Panc1 (cell line): ENCODE results near the gene ORM2. TPM values are rescaled to one million over a fixed set of nuclear protein-coding genes. Genes with fewer than 3 reads are reported as not detected.

ENCODE experiments used
- ATAC-seq: fragments of 200-7000 bp; cut with Tn5 transposase; 2 replicates; pipeline ENCODE4 v1.9.1; 2020; ENCODE audit warnings: mild to moderate bottlenecking, moderate library complexity
- BruUV-seq: library from RNA; stranded (reverse); fragments of 400-500 nt; replicated peaks from 2 replicates; lab custom pipeline; 2021; lab: Mats Ljungman, UMichigan
- CTCF ChIA-PET: fragments of 300-600 bp; sonication (Branson Sonifier 250); formaldehyde crosslinking; loops from one replicate; lab custom pipeline; 2022; ENCODE audit warnings: antibody characterized with exemption; lab: Charles Lee
- POLR2A ChIA-PET: fragments of 300-600 bp; sonication (Branson Sonifier 250); formaldehyde crosslinking; loops from one replicate; lab custom pipeline; 2022; ENCODE audit warnings: antibody characterized with exemption; lab: Charles Lee
- DNase-seq: peaks from one replicate; pipeline ENCODE4 v3.0.0-alpha.2; 2010; ENCODE audit warnings: low read depth, low spot score
- H3K27ac ChIP-seq: 2 replicates; pipeline ENCODE4 v1.5.1; 2011; ENCODE audit warnings: mild to moderate bottlenecking, low read length, inconsistent platforms
- H3K27me3 ChIP-seq: fragments of 200-500 bp; sonication (Bioruptor generic); 2 replicates; pipeline ENCODE4 v1.6.0; 2014; ENCODE audit warnings: low read length, inconsistent platforms; ENCODE audit not compliant: control insufficient read depth, insufficient read depth
- H3K36me3 ChIP-seq: fragments of 200-500 bp; sonication (Bioruptor generic); 2 replicates; pipeline ENCODE4 v1.5.1; 2014; ENCODE audit warnings: inconsistent platforms, mild to moderate bottlenecking, low read length, moderate library complexity; ENCODE audit not compliant: control insufficient read depth, insufficient read depth
- H3K4me1 ChIP-seq: 2 replicates; pipeline ENCODE4 v1.5.1; 2011; ENCODE audit warnings: inconsistent platforms, mild to moderate bottlenecking, low read length, moderate library complexity; ENCODE audit not compliant: control insufficient read depth, insufficient read depth
- H3K4me3 ChIP-seq, 2 experiments: 2 replicates each; pipeline ENCODE4 v1.5.1; 2011 to 2012; ENCODE audit warnings: low read depth in 2 of 2, low read length in 2 of 2, mild to moderate bottlenecking in 2 of 2, inconsistent platforms in 1 of 2, moderate library complexity in 1 of 2
- H3K9me3 ChIP-seq: fragments of 200-500 bp; sonication (Bioruptor generic); 2 replicates; pipeline ENCODE4 v1.5.1; 2014; ENCODE audit warnings: low read depth, mild to moderate bottlenecking, inconsistent platforms, low read length, moderate library complexity; ENCODE audit not compliant: control insufficient read depth, insufficient read depth
- POLR2AphosphoS5 ChIP-seq: IDR thresholded peaks from 2 replicates; pipeline ENCODE4 v1.6.1; 2012; ENCODE audit warnings: mild to moderate bottlenecking, low read depth, low read length, moderate library complexity
- SIN3A ChIP-seq: IDR thresholded peaks from 2 replicates; pipeline ENCODE4 v1.6.1; 2012; ENCODE audit warnings: low read depth, mild to moderate bottlenecking, low read length, moderate library complexity, borderline replicate concordance; ENCODE audit not compliant: insufficient read depth
- TCF7L2 ChIP-seq: IDR thresholded peaks from 2 replicates; pipeline ENCODE4 v1.6.1; 2011; ENCODE audit warnings: mild to moderate bottlenecking, low read depth, low read length, inconsistent platforms
- in situ Hi-C: cut with HindIII; loops from 2 replicates; pipeline ENCODE4 v1.10.0; 2016; ENCODE audit warnings: low sequenced_read_pairs, low pct_unique_long_range_greater_than_20kb
- intact Hi-C: fragments of 100-400 bp; cut with micrococcal nuclease; formaldehyde crosslinking; loops from one replicate; pipeline ENCODE4 v1.10.0; 2022; ENCODE audit not compliant: unreplicated experiment
- total RNA-seq: library from RNA; stranded (reverse); gene quantifications from one replicate; pipeline ENCODE4 v1.2.1, GENCODE V29; 2021; ENCODE audit not compliant: unreplicated experiment
- TF ChIP-seq, protein P1 (sequence below): fragments of 450-650 bp; IDR thresholded peaks from 2 replicates; pipeline ENCODE4 v1.5.1; 2017; ENCODE audit warnings: mild to moderate bottlenecking
- TF ChIP-seq, protein P2 (sequence below), 2 experiments: IDR thresholded peaks; 2 replicates each; pipeline ENCODE4 v1.6.1; 2011 to 2012; ENCODE audit warnings: low read depth in 2 of 2, control low read depth in 1 of 2, low read length in 1 of 2, mild to moderate bottlenecking in 1 of 2, moderate library complexity in 1 of 2; ENCODE audit not compliant: insufficient read depth in 1 of 2

ORM2 gene
- total RNA-seq, 1 experiment from 2014 or later = 0.77 TPM

DNA sequence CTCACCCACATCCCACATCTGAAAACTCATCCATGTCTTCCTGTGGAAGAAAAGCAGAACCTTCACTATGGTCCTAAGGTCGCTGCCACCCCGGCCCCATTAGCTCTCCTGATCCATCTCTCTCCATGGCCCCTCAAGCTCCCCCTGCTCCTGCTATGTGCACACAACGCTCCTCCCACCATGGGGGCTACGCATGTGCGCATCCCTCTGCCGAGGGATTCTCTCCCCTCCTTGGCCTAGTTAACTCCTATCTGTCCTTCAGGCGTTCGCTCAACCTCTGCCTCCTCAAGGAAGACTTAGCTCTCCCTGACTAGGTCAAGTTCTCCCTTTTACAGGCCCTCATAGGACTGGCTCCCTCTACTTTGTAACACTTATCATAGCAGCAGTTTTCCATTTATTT lies 48.3 kb downstream of the ORM2 start:
- BruUV-seq = no TSS peak
- Histone ChIP-seq H3K27me3 (no peaks in the 10 kb centered on the region), H3K9me3 (no peaks in the 10 kb centered on the region), H3K36me3 (no peaks in the 10 kb centered on the region), H3K4me1 (no peaks in the 10 kb centered on the region), H3K4me3 (no peak overlapping the region), H3K27ac (no peak overlapping the region)
- CTCF ChIA-PET = no interaction called here
- intact Hi-C loops (no loop called here), in situ Hi-C loops (no loop called here)
- DNase-seq = no peak
- POLR2A ChIA-PET = no interaction called here
- no peak for TF ChIP-seq TCF7L2
- TF ChIP-seq SIN3A = no peak
- TF ChIP-seq, protein P1, sequence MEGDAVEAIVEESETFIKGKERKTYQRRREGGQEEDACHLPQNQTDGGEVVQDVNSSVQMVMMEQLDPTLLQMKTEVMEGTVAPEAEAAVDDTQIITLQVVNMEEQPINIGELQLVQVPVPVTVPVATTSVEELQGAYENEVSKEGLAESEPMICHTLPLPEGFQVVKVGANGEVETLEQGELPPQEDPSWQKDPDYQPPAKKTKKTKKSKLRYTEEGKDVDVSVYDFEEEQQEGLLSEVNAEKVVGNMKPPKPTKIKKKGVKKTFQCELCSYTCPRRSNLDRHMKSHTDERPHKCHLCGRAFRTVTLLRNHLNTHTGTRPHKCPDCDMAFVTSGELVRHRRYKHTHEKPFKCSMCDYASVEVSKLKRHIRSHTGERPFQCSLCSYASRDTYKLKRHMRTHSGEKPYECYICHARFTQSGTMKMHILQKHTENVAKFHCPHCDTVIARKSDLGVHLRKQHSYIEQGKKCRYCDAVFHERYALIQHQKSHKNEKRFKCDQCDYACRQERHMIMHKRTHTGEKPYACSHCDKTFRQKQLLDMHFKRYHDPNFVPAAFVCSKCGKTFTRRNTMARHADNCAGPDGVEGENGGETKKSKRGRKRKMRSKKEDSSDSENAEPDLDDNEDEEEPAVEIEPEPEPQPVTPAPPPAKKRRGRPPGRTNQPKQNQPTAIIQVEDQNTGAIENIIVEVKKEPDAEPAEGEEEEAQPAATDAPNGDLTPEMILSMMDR = no peak
- TF ChIP-seq, protein P2, sequence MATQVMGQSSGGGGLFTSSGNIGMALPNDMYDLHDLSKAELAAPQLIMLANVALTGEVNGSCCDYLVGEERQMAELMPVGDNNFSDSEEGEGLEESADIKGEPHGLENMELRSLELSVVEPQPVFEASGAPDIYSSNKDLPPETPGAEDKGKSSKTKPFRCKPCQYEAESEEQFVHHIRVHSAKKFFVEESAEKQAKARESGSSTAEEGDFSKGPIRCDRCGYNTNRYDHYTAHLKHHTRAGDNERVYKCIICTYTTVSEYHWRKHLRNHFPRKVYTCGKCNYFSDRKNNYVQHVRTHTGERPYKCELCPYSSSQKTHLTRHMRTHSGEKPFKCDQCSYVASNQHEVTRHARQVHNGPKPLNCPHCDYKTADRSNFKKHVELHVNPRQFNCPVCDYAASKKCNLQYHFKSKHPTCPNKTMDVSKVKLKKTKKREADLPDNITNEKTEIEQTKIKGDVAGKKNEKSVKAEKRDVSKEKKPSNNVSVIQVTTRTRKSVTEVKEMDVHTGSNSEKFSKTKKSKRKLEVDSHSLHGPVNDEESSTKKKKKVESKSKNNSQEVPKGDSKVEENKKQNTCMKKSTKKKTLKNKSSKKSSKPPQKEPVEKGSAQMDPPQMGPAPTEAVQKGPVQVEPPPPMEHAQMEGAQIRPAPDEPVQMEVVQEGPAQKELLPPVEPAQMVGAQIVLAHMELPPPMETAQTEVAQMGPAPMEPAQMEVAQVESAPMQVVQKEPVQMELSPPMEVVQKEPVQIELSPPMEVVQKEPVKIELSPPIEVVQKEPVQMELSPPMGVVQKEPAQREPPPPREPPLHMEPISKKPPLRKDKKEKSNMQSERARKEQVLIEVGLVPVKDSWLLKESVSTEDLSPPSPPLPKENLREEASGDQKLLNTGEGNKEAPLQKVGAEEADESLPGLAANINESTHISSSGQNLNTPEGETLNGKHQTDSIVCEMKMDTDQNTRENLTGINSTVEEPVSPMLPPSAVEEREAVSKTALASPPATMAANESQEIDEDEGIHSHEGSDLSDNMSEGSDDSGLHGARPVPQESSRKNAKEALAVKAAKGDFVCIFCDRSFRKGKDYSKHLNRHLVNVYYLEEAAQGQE (IDR thresholded peaks at IDR 0.05; ENCODE audit: insufficient read depth in 1 of 2, low read depth in 2 of 2, low read length in 1 of 2) = no peak
- TF ChIP-seq POLR2AphosphoS5 = no peak
- no peak for ATAC-seq

DNA sequence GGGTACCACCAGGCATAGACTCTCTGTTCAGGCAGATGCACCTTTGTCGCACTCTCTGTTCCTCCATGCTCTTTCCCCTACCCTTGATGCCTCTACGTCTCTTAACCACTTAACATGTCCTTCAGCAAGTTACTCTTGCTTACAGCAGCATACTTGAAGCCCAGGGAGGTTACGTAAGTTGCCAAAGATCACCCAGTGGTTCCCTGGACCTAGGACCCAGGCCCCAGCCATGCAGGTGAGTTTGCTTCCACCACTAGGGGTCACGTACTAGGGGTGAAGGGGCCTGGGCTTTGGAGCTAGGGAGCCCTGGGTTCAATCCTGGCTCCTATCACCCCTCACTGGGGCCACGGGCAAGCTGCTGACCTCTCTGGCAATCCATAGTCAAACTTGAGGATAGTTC lies 49.2 kb downstream of the ORM2 start:
- in situ Hi-C loops (no loop called here), intact Hi-C loops (no loop called here)
- Histone ChIP-seq H3K36me3 (no peaks in the 10 kb centered on the region), H3K4me1 (no peaks in the 10 kb centered on the region), H3K27ac (no peak overlapping the region), H3K27me3 (no peaks in the 10 kb centered on the region), H3K9me3 (no peaks in the 10 kb centered on the region), H3K4me3 (no peak overlapping the region)
- CTCF ChIA-PET = no interaction called here
- BruUV-seq = no TSS peak
- TF ChIP-seq SIN3A = no peak
- POLR2A ChIA-PET = no interaction called here
- no peak for DNase-seq
- ATAC-seq = no peak

Other genes starting within 250 kb of the ORM2 start
- gene KIF12, start 230.6 kb upstream of the ORM2 start, total RNA-seq = 0.87 TPM
- 5.1 TPM for gene COL27A1, start 174.3 kb upstream of the ORM2 start, total RNA-seq
- 3.5 TPM for gene ORM1, start 6.8 kb upstream of the ORM2 start, total RNA-seq
- 10.1 TPM for gene AKNA, start 58.1 kb downstream of the ORM2 start, total RNA-seq
- gene WHRN, start 175.6 kb downstream of the ORM2 start, total RNA-seq = 18.0 TPM